Thyroid gland (tissue), 4 donors: ENCODE results near the gene LYPD8.

Experiments used
- CTCF ChIP-seq, 6 experiments: fragments of 200-600 bp in 3 of 6; fragments of 450-650 bp in 3 of 6; sonication (generic) in 3 of 6; IDR thresholded peaks; one replicate each; pipeline ENCODE4 v1.5.1; 2016 to 2019; ENCODE audit warnings: antibody characterized with exemption in 6 of 6, mild to moderate bottlenecking in 2 of 6, inconsistent platforms in 1 of 6, moderate library complexity in 1 of 6
- POLR2A ChIP-seq, 2 donors: fragments of 450-650 bp; IDR thresholded peaks; one replicate each; pipeline ENCODE4 v1.6.1; 2017; ENCODE audit warnings: antibody characterized with exemption in 2 of 2, mild to moderate bottlenecking in 2 of 2, moderate library complexity in 1 of 2

DNA sequence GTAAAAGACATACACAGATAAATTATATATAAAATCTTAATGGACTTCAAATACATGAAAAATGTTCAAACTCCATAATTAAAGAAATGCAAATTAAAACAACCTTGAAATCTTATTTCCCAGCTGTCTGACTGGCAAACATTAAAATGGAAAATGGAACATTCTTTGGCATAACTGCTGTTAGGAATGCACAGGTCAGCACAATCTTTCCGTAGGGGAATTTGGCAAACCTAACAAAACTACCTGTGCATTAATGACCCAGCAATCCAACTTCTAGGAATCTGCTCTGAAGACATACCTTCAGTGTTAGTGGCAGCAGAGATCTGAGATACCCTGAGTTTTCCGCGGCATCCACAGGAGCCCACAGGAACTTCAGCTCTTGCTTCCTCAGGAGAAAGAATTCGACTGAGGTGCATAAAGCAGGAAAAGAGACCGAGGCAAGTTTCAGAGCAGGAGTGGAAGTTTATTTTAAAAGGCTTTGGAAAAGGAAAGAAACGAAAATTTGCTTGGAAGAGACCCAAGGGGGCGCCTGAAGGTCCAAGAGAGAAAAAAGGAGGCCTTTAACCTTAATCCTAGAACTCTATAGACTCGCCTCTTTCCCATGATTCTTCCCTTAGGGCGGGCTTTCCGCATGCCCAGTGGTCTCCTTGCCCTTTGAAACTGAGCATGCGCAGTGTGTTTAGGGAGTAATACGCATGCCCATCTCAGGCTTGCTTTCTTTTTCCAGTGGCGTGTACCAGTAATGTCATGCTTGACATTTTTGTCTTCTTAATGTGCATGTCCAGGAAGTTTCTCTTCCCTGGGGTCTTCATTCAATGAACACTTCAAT is 24.8 kb downstream of the LYPD8 start:
- TF ChIP-seq CTCF (IDR thresholded peaks at IDR 0.05) (no peak), POLR2A (IDR thresholded peaks at IDR 0.05) (no peak)
